Fibroblast of mammary gland (primary cell): Measurements from ENCODE around the gene DYRK4.

Source experiments
- DNase-seq: peaks from one replicate; pipeline ENCODE4 v3.0.0-alpha.2; 2010; ENCODE audit warnings: low read depth
- H3K4me3 ChIP-seq: 2 replicates; pipeline ENCODE4 v1.5.1; 2011; ENCODE audit warnings: low read depth, mild to moderate bottlenecking, low read length, moderate library complexity; ENCODE audit not compliant: control insufficient read depth
- CTCF ChIP-seq: conservative IDR thresholded peaks from 2 replicates; pipeline ENCODE4 v1.5.1; 2011; ENCODE audit warnings: low read depth, low read length, inconsistent platforms; ENCODE audit not compliant: control insufficient read depth, insufficient read depth

Gene DYRK4

GRCh38 chr12:4535871-4536270 lies 26.1 kb upstream of the DYRK4 start:
- DNase-seq = no peak
- TF ChIP-seq CTCF = no peak

GRCh38 chr12:4538207-4539160 lies 23.5 kb upstream of the DYRK4 start, which contains the start of gene RAD51AP1:
TSS of gene RAD51AP1 (plus strand) at chr12:4538890. CDS start at chr12:4538940, 50 bp downstream.
- H3K4me3 ChIP-seq = peak within 1 kb of the TSS; percentile 99
- TF ChIP-seq CTCF = no peak
- peak; percentile 97 for DNase-seq

More at GRCh38 chr12:4535871-4536270, 26.1 kb upstream of the DYRK4 start:
- H3K4me3 ChIP-seq = no peak overlapping the region

- no peak for TF ChIP-seq CTCF
- peak overlapping the region; percentile 99 for H3K4me3 ChIP-seq
- peak; percentile 9 for DNase-seq
Observed at GRCh38 chr12:4539167-4539870, 22.7 kb upstream of the DYRK4 start.

GRCh38 chr12:4540170-4540569 lies 21.8 kb upstream of the DYRK4 start:
- TF ChIP-seq CTCF = no peak
- H3K4me3 ChIP-seq = peak overlapping the region; percentile 99
- no peak for DNase-seq

- H3K4me3 ChIP-seq = no peak overlapping the region
- TF ChIP-seq CTCF = no peak
- DNase-seq = no peak
Observed at GRCh38 chr12:4540638-4541037, 21.4 kb upstream of the DYRK4 start.

- TF ChIP-seq CTCF = no peak
Observed at GRCh38 chr12:4545195-4545594, 16.8 kb upstream of the DYRK4 start.

More at GRCh38 chr12:4545195-4545594, 16.8 kb upstream of the DYRK4 start:
- DNase-seq = no peak
- H3K4me3 ChIP-seq = no peak overlapping the region
